Activated CD8-positive, alpha-beta T cell treated with anti-CD3 and anti-CD28 coated beads for 36 hours (primary cell): ENCODE measurements around the gene FAM118A. TPM values are rescaled to one million over a fixed set of nuclear protein-coding genes. Genes with fewer than 3 reads are reported as not detected.
"Not testable (repeated sequence)": the region's sequence is repeated elsewhere in the genome, so short reads cannot be mapped to it uniquely, and the experiment has no call there.

Experiments
- ATAC-seq: fragments of 200-7000 bp; cut with Tn5 transposase; one replicate; pipeline ENCODE4 v1.10.0; 2021; ENCODE audit warnings: mild to moderate bottlenecking, moderate library complexity
- CTCF ChIA-PET: fragments of 350-600 bp; sonication (Branson Sonifier 250); formaldehyde crosslinking; loops from one replicate; lab custom pipeline; 2021; ENCODE audit warnings: antibody characterized with exemption; lab: Charles Lee
- POLR2A ChIA-PET: fragments of 350-600 bp; sonication (Branson Sonifier 250); formaldehyde crosslinking; loops from one replicate; lab custom pipeline; 2021; ENCODE audit warnings: antibody characterized with exemption; lab: Charles Lee
- DNase-seq: peaks from one replicate; pipeline ENCODE4 v3.0.0-alpha.2; 2020
- H3K27ac Mint-ChIP-seq: one replicate; pipeline ENCODE4 v1.8.0; 2021; ENCODE audit warnings: mild to moderate bottlenecking, mixed read lengths
- H3K27me3 Mint-ChIP-seq: one replicate; pipeline ENCODE4 v1.8.0; 2021; ENCODE audit warnings: mixed read lengths
- H3K36me3 Mint-ChIP-seq: one replicate; pipeline ENCODE4 v1.8.0; 2021; ENCODE audit warnings: low read depth, mixed read lengths
- H3K4me1 Mint-ChIP-seq: one replicate; pipeline ENCODE4 v1.8.0; 2021; ENCODE audit warnings: low read depth, mixed read lengths
- H3K4me3 Mint-ChIP-seq: one replicate; pipeline ENCODE4 v1.8.0; 2021; ENCODE audit warnings: mild to moderate bottlenecking, moderate library complexity, mixed read lengths
- H3K9me3 Mint-ChIP-seq: one replicate; pipeline ENCODE4 v1.8.0; 2021; ENCODE audit warnings: mixed read lengths
- intact Hi-C: fragments of 100-400 bp; cut with micrococcal nuclease; formaldehyde crosslinking; loops from one replicate; pipeline ENCODE4 v1.10.0; 2022
- total RNA-seq, 2 experiments: library from RNA; stranded (reverse); gene quantifications; one replicate each; pipeline ENCODE4 v1.2.3, GENCODE V29; 2021
- TF ChIP-seq, protein P1 (sequence below): fragments of 200-600 bp; IDR thresholded peaks from one replicate; pipeline ENCODE4 v1.8.0; 2022; ENCODE audit warnings: antibody characterized with exemption, mild to moderate bottlenecking

FAM118A gene
- total RNA-seq, 2 experiments from 2014 or later = 30.6 to 32.4 TPM

DNA sequence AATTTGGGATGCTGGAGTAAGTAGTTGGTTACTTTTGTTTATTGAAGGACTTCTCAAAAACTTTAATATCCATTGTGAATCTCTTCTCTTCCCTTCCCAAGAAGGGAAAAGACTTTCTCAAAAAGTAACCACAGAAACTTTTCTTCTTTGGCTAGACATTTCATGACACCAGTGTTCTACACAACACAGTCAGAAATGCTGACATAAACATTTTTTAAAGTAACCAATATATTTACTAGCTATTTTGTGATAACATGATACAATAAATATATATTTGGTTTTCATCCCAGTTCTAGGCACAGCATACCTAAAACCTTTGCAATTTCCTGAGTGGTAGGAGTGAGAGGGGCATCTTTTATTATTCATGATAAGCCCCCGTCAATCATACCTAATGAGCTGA is 47.8 kb downstream of the FAM118A start:
- H3K27me3 Mint-ChIP-seq = no peaks in the 10 kb centered on the region
- POLR2A ChIA-PET = no interaction called here
- no peak for DNase-seq
- H3K4me3 Mint-ChIP-seq = no peak overlapping the region
- H3K9me3 Mint-ChIP-seq = no peaks in the 10 kb centered on the region
- CTCF ChIA-PET = interaction anchor here (1.5 kb wide), 1 partner anchor 35 kb away, joined by 3 read pairs; no protein-coding TSS in a partner anchor
- no peak overlapping the region for H3K27ac Mint-ChIP-seq
- no peaks in the 10 kb centered on the region for H3K36me3 Mint-ChIP-seq
- ATAC-seq = no peak
- H3K4me1 Mint-ChIP-seq = peaks cover 8% of the 10 kb centered on the region
- intact Hi-C loops = no loop called here
- TF ChIP-seq, protein P1, sequence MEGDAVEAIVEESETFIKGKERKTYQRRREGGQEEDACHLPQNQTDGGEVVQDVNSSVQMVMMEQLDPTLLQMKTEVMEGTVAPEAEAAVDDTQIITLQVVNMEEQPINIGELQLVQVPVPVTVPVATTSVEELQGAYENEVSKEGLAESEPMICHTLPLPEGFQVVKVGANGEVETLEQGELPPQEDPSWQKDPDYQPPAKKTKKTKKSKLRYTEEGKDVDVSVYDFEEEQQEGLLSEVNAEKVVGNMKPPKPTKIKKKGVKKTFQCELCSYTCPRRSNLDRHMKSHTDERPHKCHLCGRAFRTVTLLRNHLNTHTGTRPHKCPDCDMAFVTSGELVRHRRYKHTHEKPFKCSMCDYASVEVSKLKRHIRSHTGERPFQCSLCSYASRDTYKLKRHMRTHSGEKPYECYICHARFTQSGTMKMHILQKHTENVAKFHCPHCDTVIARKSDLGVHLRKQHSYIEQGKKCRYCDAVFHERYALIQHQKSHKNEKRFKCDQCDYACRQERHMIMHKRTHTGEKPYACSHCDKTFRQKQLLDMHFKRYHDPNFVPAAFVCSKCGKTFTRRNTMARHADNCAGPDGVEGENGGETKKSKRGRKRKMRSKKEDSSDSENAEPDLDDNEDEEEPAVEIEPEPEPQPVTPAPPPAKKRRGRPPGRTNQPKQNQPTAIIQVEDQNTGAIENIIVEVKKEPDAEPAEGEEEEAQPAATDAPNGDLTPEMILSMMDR = no peak

DNA sequence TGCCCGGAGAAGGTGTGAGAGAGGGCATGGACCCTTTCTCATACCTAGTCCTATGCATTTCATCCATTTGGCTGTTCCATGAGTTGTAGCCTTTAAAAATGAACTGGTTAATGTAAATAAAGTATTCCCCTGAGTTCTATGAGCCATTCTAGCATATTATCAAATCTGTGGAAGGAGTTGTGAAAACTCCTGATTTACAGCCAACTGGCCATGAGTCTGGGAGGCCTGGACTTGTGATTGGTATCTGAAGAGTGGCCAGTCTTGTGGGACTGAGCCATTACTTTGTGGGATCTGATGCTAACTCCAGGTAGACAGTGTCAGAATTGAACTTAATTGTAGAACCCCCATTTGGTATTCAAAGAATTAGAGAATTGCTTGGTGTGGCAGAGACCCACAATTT is 48.4 kb downstream of the FAM118A start:
- ATAC-seq (no peak), DNase-seq (no peak)
- TF ChIP-seq, protein P1 = no peak
- peaks cover 8% of the 10 kb centered on the region for H3K4me1 Mint-ChIP-seq
- H3K36me3 Mint-ChIP-seq = no peaks in the 10 kb centered on the region
- ChIA-PET POLR2A (no interaction called here), CTCF (interaction anchor here (1.5 kb wide), 1 partner anchor 35 kb away, joined by 3 read pairs; no protein-coding TSS in a partner anchor)
- no peak overlapping the region for H3K4me3 Mint-ChIP-seq
- no peaks in the 10 kb centered on the region for H3K27me3 Mint-ChIP-seq
- no peak overlapping the region for H3K27ac Mint-ChIP-seq
- intact Hi-C loops = no loop called here
- no peaks in the 10 kb centered on the region for H3K9me3 Mint-ChIP-seq

DNA sequence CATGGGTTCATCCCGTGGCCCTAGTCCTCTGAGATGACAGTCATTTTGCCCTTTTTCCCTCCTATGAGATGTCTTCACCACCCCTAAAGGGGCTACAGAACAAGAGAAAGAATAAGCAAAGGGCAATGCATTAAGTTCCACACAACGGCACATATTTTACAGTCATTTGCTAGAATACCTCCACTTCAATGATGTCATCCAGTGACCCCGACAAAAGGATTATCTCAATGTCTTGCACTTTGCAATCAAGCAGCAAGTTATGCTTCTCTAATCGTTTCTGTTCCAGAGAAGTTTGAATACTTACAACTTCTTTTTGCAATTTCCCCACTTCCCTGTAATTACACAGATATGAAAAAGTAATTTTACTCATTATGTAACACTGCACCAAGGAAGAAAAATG is 49.9 kb downstream of the FAM118A start:
- TF ChIP-seq, protein P1 = no peak
- DNase-seq (no peak), ATAC-seq (no peak)
- ChIA-PET CTCF (no interaction called here), POLR2A (no interaction called here)
- Mint-ChIP-seq H3K4me3 (no peak overlapping the region), H3K27me3 (no peaks in the 10 kb centered on the region), H3K9me3 (no peaks in the 10 kb centered on the region), H3K27ac (no peak overlapping the region), H3K36me3 (no peaks in the 10 kb centered on the region), H3K4me1 (peaks cover 4% of the 10 kb centered on the region)
- intact Hi-C loops = no loop called here

DNA sequence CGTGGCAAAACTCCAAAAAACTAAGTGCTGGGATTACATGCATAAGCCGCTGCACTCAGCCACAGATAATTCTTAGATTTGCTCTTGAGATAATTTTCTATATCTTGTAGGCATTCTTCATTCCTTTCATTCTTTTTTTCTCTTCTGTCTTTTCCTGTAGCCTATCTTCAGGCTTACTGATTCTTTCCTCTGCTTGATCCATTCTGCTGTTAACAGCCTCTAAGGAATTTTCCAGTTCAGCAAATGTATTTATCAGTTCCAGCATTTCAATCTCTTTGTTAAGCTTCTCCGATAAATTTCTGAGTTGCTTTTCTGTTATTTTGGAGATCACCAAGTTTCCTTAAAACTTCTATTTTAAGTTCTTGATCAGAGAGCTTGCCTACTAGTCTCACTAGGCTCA is 57.0 kb downstream of the FAM118A start:
- Mint-ChIP-seq H3K4me1 (no peaks in the 10 kb centered on the region), H3K4me3 (no peak overlapping the region), H3K27ac (no peak overlapping the region), H3K9me3 (peaks cover 6% of the 10 kb centered on the region), H3K36me3 (no peaks in the 10 kb centered on the region), H3K27me3 (peaks cover 4% of the 10 kb centered on the region)
- TF ChIP-seq, protein P1 = no peak
- DNase-seq (no peak), ATAC-seq (no peak)
- intact Hi-C loops = no loop called here
- ChIA-PET POLR2A (no interaction called here), CTCF (no interaction called here)

DNA sequence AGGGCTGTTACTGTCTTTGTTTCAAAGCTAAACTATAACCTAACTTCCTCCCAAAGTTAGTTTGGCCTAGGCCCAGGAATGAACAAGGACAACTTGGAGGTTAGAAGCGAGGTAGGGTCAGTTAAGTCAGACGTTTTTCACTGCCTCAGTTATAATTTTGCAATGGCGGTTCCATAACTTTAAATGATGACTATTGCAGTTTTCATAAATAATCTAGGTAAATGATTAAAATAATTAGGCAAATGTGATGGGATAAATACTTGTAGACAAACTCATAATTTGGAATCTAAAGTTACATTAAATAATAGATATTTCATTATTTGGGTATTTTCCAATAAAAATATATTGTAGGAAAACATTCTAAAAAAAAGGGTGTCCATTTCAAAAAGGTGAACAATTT is 63.9 kb downstream of the FAM118A start:
- ATAC-seq, H3K36me3 Mint-ChIP-seq, DNase-seq: not testable (repeated sequence)

More for the DNA sequence above, 63.9 kb downstream of the FAM118A start:
- H3K27me3 Mint-ChIP-seq, H3K4me1 Mint-ChIP-seq, H3K4me3 Mint-ChIP-seq, H3K27ac Mint-ChIP-seq, intact Hi-C loops, H3K9me3 Mint-ChIP-seq, CTCF ChIA-PET: not testable (repeated sequence)
- POLR2A ChIA-PET = interaction anchor here (0.9 kb wide), 1 partner anchor 40 kb away, joined by 3 read pairs; the partner anchor contains the start of genes RIBC2 and SMC1B
